GM10266 (cell line): ENCODE results near the gene RPS6KA2.

Source experiments
- DNase-seq: peaks from one replicate; pipeline ENCODE4 v3.0.0; 2012; ENCODE audit errors: extremely low spot score
- CTCF ChIP-seq: IDR thresholded peaks from 2 replicates; pipeline ENCODE4 v1.5.1; 2012; ENCODE audit warnings: mild to moderate bottlenecking, low read depth; ENCODE audit not compliant: control insufficient read depth, insufficient read depth; ENCODE audit errors: missing control alignments

RPS6KA2 gene

DNA sequence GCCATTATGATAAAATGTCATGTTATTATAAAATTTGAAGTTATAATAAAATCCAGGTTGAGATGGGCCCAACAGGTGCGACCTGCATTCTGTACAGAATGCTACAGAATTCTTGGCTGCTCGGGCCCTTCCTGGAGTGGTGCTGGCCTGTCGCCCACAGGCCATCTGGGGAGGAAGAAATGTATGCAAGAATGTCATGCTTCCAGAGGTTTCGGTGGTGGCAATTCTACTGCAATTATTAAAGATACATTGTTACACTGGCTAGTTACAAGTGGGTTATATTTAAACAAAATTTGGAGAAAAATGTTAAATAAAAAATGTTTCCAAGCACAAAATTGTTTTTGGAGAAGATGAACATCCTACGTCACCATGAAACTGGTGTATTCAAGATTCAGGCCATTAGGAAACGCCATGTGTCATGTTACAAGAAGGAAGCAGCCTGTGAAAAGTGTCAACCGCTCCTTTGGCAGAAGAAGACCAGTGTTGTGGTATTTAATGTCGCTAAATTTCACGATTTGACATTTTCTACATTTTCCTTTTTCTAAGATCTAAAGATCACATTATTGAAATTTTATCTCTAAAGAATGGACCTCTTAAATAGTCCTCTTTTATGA lies 47.7 kb downstream of the RPS6KA2 start:
- TF ChIP-seq CTCF = no peak
- no peak for DNase-seq

DNA sequence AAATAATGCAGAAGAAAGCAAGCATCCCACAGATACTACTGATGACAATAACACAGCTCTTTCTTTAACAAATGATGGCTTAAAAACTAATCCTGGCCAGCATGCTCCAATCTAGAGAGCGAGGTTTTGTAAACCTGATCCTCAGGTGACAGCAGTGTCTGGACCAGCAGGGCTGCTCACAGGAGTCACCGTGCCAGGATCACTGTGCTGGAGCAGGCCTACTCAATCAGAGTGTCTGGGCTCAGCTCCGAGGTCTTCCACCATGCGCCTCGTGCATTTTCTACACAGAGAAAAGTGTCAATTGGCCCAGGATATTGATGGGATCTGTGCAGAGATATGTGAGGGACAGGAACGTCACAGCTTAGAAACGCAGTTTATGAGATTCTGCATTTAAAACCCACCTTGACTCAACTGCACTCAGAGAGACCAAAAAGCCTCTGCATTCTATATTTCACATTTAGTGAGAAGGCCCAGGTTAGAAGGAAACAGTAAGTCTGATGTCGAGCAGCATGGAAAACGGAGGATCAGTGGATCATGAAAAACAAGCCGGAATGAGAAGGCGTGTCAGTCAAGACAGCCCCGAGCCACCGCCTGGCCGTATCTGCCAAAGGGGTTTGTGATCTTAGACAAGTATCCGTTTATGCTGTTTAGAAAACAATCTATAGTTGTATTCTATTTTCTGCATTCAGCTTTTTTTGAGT lies 48.4 kb downstream of the RPS6KA2 start:
- TF ChIP-seq CTCF = no peak

GRCh38 chr6:166575205-166575604 lies 51.8 kb downstream of the RPS6KA2 start:
- no peak for TF ChIP-seq CTCF
- DNase-seq = no peak

More for the DNA sequence above, 48.4 kb downstream of the RPS6KA2 start:
- no peak for DNase-seq

DNA sequence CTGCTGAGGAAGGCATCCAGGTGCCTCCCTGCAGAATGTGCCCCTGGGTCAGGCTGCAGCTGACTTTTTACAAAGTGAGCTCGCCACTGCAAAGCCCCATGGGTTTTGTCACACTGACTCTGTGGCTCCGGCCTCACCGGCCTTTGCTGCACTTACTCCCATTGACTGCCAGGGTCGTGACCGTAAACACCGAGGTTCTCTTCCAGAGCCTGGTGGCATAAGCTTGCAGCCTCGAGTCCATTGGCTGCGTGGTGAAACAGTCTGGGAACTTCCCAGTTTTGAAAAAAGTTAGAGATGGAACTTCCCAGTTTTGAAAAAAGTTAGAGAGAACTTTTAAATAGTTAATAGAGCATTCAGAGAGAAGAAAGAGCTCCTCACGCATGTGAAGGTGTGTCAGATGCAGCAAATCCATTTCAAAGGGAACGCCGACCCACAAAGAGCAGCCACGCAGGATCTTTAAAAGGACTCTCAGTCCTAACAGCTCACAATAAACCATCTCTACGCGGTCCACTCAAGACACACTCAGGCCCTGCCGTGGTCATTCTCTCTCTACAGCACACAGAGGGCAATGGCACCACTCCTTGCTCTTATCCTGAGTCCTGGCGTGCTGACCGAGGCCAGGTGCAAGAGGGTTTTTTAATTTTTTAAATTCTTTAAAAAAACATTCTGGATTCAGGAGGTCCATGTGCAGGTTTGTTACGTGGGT lies 53.4 kb downstream of the RPS6KA2 start:
- no peak for DNase-seq
- no peak for TF ChIP-seq CTCF

DNA sequence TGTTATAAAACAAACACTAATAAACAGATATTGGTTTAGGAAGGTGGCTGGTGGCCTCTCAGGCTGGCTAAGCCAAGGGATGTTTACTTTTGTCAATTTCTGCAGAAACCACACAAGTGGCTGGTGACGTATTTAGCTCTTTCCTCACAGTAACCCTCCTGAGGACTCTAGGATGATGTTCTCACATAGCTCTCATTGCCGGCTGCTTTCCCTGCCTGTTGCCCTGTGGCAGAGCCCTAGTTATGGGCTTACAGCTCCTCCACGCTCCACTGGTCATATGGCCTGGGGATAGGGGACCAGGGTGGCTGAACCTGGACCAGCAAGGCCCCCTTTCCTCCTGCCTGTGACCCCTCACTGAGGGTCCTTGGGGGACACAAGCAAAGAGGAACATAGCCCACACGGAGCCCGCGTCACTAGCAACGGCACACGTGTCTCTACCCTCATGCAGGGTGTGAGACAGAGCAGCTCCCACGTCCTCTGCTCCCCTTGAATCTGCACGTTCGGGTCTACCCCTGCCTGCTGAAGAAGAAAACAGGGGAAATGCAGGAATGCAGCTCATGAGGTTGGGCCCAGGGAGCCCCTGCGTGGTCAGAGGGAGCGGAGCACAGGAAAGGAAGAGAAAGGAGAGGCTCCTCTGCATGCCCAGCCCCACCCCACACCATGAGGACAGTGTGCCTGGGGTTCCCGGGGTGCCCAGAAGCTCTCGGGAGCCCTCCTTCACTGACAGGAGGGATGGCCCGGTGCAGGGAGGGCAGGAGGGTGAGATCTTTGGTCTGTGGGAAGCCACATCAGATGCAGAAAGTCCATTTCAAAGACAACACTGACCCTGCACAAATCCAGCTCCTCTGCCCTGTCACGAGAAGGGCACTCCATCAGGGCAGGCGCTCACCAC lies 54.4 kb downstream of the RPS6KA2 start:
- no peak for DNase-seq
- TF ChIP-seq CTCF = no peak

DNA sequence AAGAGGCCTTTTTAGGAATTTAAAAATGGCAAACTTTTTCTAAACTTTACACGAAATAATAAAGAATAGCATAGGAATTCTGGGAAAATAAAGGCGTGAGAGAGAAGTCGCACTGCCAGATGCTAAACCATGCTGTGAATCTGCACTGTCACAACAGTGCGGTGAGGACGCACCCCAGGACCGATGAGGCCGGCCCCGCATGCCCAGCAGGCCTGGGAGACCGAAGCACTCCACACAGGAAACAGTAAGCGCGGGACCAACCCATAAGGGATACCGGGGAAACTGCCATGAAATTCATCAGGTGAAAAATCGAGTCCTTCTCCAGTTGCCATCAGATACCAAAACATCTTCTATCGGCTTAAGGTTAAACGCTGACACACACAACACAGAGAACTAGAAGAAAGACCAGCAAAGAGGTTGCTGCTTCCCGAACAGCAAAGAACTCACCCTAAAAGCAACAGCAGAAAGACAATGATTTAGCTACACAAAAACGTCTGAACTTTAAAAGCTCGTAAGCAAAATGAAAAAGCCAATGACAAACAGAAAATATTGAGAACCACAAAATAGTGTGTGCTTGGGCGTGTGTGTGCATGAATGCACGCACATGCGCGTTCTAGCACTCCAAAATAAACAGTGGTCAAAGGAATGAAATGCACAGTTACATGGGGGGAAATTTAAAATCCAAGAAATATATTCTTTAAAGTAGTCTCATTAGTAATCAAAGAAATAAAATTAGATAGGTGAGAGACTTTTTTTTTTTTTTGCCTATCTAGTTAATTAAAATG lies 55.9 kb downstream of the RPS6KA2 start:
- TF ChIP-seq CTCF = no peak
- DNase-seq = no peak
